GM21529 (cell line): Measurements from ENCODE around the gene MPZL3.

ENCODE experiments used
- ATAC-seq: cut with Tn5 transposase; IDR thresholded peaks from one replicate; pipeline ENCODE4 v1.9.1; 2021; ENCODE audit not compliant: unreplicated experiment

MPZL3 gene, protein sequence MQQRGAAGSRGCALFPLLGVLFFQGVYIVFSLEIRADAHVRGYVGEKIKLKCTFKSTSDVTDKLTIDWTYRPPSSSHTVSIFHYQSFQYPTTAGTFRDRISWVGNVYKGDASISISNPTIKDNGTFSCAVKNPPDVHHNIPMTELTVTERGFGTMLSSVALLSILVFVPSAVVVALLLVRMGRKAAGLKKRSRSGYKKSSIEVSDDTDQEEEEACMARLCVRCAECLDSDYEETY

DNA sequence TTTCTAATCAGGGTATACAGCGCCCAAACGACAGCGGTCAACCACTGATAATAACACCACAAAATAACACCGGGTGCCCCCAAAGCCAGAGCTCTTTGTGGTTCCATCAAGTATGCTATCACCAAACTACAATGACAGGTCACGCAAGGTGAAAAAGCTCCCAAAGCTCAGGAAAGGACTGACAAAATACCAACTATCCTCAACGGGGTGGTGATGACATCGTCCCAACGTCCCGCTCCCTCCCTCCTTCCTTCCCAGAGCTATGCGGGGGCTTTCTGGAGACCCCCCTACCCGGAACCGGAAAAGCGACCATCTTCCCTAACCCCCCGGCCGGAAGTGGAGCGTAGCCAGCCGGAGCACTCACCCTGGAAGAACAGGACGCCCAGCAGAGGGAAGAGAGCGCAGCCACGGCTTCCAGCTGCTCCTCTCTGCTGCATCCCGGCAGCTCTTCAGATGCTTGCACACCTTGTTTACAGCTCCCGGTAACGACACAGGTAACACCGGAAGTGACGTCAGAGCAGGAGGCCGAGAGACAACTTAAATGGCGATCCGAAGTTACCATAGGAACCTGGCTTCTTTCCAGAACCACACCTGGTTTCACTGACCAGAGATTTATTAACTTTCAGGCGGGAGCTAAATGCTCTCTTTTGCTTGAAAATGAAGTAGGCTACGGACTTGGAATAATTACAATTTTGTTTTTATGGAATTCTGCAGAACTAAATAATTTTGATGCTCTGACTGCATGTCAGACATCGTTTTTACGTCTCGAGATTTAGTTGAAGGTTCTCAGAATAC lies at the start of gene MPZL3:
MPZL3 (minus strand) TSS at position 508 of the 795 bp plus-strand sequence; CDS start at position 437, 71 bp downstream.
- ATAC-seq: peak; percentile 67

DNA sequence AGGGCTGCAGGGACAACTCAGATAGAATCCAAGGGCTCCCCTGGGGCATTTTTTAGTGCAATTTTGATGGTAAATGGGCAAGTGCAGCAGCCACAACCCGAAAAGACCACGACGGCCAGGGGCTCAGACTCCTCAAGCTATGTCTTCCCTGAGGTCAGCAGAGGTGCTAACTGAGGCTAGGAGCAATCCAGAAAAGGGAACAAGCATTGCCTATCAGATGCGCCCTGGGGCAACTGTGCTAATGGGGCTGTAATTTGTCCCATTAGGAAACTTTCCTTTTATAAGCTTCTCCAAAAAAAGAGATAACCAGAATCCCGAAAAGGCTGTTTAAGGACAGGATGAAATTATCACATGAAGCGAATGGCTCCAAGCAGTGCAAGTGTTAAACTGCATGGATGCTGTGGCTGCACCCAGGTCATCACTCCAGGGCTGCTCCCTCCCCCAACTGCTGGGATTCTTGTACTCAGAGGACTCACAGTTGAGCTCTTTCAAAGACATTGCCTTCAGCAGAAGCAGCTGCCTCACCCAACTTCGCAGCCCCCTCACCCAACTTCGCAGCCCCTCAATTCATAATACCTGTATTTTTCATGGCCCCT lies 49.5 kb upstream of the MPZL3 start:
- ATAC-seq: no peak

DNA sequence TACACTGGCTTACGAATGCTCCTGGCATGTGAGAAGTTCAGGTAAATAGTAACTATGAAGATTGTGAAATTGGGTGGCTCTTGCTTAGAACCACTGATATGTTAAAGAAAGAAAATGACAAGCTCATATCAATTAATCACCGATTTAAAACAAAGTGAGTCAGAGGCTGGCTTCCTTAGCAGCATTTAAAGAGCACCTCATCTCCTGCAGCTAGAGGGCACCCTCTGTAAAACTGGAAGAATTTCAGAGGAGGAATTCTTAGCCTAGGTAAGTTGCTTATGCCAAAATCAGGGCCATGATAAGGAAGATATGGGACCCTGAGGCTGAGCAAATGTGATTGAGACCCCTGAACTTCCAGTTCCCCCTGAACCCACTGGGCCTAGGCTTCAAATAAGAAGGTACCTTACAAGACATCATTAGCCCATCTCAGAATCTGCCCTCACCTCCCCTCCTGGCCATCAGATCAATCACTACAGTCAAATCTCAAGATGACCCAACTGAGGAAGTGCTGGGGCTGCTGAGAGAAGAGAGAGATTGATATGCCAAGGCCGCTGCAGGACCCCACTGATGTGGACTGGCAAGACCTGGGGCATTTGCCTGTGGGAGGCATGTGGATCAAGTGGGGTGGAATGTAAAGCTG lies 43.8 kb upstream of the MPZL3 start:
- no peak for ATAC-seq

DNA sequence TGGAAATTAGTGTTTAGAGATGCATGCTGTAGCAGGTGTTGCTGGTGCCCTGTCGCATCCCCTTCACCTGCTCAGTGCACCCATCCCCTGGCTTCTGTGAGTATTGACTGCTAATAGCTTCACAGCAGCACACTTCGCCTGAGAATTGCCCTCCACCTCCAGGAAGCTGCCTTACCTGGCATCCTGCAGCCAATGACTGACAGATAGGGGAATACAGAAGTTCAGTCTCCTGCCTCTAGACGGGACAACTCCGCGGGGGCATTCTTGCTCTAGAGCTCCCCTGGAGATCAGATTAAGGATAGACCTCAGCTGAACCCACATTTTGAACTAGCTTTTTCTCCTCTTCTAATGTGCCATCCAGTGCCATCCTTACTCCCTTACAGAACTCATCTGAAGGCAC lies 43.0 kb upstream of the MPZL3 start:
- ATAC-seq: no peak

DNA sequence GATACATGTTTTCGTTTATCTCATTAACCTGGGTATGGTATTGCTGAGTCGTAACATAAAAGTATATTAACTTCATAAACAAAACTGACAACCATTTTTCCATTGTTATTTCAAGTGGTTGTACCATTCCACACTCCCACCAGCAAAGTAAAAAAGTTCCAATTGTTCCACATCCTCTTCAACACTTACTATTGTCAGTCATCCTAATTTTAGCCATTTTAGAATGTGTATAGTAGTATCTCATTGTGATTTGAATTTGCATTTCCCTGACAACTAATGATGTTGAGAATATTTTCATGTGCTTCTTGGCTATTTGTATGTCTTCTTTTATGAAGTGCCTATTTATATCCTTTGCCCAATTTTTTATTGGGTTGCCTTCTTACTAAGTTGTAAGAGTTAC lies 41.9 kb upstream of the MPZL3 start:
- ATAC-seq: no peak

DNA sequence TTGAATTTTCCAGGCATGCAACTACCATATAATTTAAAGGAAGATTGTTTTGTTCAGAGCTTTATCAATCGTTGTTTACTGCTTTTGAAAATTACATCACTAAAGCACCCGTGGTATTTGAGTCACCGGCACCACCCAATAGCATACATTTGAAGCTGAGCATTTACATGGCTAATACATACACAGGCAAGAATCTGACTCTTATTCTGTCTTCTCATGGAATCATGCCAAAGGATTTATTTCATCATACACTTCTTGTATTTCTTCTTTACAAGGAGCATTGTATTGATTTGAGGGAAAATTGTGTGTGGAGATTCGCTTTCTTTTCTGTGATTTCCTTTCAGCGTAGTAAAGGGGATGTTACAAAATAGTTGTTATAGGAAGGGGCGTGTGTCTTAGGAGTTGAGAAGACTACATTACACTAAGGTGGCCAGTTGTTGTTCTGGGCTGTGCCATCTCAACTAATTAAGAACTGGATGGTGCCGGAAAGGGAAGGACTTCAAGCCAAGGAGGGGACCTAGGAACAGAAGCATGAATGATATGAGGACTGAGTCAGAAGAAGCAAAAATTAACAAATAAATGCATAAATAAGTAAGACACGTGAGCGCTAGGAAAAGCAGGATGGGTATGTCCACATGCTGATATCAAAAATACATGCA lies 39.4 kb upstream of the MPZL3 start:
- no peak for ATAC-seq

DNA sequence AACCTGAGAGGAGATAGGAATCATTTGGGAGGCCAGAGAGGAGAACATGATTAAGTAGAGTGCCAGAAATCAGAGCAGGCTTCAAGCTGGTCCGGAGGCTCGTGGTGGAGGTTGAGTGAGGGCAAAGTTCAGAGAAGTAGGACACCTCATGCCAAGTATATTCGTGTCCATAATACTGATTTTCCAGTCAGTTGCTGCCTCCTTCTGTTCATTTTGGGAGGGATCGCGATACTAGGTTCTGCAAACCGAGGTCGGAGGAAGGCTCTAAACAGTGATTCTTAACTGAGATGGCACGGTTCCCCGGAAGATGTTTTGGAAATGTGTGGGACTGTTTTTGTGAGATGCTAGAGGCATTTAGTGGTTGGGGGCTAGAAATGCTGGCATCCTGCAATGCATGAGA lies 38.8 kb upstream of the MPZL3 start:
- ATAC-seq: no peak

DNA sequence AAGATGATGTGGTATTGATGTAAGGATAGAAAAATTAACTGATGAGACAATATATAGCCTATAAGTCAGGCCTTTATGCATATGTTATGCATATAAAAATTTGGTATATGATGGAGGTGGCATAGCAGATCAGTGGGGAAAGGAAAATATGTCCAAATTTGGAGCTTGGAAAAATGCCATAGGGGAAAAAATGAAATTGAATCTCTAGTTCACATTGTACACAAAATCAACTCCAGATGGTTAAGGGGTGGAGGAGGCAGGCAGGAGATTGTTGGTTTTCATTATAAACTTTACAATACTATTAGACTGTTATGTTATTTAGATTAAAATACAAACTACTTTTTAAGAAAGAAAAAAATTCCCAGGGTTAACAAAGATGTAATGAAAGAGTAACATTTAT lies 37.2 kb upstream of the MPZL3 start:
- no peak for ATAC-seq

DNA sequence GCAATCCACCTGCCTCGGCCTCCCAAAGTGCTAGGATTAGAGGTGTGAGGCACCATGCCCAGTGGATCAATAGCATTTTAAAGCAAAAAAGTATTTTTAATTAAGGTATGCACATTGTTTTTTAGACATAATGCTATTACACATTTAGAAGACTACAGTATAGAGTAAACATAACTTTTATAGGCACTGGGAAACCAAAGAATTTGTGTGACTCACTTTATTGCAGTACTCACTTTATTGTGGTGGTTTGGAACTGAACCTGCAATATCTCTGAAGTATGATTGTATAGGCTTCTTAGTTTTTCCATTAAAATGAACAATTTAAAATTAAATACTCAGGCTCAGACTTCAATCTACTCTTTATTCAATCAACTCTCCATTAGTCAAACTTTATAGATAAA lies 34.8 kb upstream of the MPZL3 start:
- ATAC-seq: no peak

DNA sequence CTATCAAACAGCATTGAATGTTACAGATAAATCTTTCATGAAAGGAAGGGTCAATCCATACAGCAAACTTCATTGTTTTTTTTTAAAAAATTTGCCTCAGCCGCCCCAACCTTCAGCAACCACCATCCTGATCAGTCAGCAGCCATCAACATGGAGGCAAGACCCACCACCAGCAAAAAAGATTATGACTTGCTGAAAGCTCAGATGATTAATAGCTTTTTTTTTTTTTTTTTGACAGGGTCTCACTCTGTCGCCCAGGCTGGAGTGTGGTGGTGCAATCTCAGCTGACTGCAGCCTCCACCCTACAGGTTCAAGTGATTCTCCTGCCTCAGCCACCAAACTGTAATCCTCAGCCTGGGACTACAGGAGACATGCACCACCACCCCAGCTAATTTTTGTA lies 34.4 kb upstream of the MPZL3 start:
- no peak for ATAC-seq

DNA sequence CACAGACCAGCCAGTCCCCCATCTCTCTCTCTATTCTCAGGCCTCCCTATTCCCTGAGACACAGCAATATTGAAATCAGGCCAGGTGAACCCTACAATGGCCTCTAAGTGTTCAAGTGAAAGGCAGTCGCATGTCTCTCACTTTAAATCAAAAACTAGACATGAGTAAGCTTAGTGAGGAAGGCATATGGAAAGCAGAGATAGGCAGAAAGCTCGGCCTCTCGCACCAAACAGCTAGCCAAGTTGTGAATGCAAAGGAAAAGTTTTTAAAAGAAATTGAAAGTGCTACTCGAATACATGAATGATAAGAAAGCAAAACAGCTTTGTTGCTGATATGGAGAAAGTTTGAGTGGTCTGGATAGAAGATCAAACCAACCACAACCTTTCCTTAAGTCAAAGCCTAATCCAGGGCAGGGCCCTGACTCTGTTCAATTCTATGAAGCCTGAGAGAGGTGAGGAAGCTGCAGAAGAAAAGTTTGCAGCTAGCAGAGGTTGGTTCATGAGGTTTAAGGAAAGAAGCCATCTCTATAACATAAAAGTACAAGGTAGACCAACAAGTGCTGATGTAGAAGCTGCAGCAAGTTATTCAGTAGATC lies 31.7 kb upstream of the MPZL3 start:
- no peak for ATAC-seq

DNA sequence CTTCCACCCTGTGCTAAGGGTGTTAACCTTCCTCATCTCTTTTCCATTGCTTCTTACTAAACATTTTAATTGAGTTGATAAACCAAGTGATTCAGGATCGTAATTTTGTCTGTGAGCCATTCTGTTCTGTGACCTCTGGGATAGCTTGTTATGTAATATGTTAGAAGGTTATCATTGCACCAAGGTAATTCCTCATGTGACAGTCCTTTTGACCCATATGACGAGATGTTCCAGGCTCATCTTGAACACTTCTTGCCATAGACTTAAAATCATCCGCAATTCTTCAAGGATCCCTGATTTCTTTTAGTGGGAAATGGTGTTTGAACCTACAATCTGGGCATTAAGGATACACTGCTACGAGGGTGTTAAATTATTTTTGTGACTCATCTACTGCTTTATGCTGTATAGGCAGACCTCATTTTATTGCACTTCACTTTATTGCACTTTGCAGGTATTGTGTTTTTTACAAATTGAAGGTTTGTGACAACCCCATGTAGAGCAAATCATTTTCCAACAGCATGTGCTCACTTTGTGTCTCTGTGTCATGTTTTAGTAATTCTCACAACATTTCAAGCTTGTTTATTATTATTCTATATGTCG lies 31.0 kb upstream of the MPZL3 start:
- ATAC-seq: no peak

DNA sequence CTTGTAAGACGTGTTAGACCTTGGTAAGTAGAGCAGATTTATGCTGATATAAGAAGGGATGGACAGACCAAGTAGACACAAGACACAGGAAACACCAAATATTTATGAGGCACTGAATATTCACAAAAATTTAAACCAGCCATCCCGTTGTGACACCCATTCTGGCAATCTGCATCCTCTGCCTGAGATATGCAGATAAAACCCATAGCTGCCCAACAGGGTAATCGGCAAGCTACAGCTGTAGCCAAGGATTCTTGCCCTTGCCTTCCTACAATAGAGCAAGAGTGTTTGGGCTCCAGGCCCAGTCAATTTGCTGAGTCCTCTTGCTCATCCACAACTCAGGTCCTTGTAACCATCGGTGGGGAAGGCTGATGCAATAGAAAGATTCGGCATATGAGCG lies 30.4 kb upstream of the MPZL3 start:
- no peak for ATAC-seq

DNA sequence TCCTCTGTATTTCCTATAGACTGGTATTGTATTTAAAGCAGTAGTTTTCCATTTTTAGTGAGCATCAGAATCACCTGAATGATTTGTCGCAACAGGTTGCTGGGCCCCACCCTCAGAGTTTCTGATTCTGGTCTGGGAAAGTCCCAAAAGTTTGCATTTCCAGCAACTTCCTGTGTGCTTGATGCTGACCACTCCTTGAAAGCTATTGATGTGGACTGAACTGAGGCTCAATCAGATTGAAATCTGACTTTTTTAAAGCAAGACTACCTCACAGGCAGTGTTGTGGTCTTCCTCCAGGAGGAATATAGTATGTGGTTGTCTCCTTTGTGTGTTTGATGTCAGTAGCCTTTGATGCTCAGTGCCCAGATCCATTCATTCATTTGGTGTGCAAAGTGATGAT lies 29.1 kb upstream of the MPZL3 start:
- ATAC-seq: no peak

DNA sequence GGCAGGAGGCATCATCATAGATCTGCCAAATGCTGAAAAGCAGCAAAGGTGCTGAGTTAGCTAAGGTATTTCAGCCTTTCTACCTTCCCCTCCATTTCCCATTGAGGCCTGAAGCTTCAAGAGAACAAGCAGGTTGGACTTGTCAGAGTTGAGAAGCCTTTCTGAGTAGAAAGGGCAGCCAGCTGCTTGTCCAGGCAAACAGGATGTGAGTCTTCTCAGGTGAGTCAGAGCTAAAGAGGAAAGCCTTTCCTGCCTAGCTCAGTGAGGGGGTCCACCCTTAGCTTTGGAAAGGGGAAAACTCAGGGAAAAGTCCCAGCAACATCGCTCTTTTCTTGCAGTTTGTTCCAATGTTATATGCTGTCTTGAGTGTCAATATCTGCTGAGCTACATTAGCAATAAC lies 25.1 kb upstream of the MPZL3 start:
- no peak for ATAC-seq

DNA sequence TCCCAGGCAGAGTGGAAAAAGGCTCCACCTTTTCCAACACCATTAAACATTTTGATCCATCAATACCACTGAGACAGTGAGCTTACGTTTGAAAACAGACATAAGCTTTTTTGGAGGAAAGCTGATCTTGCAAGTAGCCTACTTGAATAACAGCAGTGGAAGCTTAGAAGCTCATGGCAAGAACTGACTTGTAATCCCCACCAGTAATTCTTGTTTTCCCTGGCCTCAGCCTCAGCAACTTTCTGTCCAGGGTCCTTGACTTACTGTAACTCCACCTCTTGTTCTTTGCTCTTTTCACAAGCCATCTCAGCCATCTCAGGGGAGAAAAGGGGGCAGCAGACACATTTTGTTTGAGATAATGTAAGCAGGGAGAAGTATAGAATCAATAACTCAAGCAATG lies 24.3 kb upstream of the MPZL3 start:
- no peak for ATAC-seq

DNA sequence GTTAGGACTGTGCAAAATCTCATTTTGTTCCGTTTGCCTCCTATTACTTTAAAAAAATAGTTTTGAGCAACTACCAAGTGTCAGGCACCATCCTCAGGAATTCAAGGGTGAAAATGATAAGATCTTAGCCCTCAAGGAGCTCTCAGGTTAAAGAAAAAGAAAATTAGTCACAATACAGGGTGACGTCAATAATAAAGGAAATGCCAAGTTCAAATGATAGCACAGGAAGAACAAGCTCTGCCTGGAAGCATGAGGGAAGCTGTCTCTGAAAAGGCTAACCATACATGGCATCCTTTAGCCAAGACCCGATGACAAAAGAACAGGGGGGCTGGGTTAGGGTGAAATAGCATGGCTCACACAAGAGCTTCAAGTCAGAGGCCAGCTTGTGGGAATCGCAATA lies 23.0 kb upstream of the MPZL3 start:
- no peak for ATAC-seq

DNA sequence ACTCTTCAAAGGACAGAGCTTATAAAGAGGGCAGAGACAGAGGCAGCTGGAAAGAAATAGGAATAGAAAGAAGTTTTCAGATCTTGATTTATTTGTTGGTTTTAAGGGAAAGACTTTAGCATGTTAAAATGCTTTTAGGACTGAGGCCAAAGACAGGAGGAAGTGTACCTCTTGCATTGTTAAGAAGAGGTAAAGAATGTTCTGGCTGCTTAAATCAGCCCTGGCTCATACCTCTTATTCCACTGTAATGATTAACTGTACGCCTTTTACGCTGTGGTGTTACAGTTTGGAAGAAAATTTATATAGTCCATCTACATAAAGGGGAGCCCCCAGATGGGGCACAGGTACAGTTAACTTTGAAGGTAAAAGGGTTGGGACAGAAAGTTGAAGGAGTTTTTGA lies 22.0 kb upstream of the MPZL3 start:
- no peak for ATAC-seq

DNA sequence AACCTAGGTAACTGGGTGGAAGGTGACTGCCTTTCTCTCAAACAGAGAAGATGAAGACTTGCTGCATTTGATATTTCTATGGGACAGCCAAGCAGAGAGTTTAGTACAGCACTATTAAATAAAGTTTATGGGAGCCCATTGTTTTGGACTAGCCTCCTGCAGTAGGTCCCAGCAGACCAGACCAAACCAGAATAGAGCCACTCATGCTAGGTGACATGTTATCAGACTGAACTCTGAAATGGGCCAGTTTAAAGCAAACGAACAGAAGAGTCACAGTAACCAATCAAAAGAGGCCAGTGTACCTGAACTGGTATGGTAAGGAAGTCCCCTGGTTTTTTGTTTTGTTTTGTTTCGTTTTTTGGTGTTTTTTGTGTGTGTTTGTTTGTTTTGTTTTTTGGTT lies 19.8 kb upstream of the MPZL3 start:
- no peak for ATAC-seq

DNA sequence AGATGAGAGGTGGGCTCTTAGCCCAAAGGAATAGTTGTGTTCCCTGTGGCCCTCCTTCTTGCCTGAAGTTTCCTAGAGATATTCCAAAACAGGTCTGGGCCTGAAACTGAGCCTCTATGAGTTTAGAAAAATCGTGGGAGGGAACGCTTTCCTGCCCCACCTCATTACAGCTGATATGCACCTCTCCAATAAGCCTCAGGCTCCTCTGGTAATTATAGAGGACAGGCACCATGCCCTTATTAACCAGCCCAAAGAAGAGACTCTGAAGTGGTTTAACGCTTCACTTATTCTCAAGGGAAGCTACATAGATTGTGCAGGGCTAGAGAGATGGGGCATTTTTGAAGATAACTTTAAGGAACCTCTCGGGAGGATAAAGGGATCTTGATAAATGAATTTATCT lies 15.3 kb upstream of the MPZL3 start:
- no peak for ATAC-seq

DNA sequence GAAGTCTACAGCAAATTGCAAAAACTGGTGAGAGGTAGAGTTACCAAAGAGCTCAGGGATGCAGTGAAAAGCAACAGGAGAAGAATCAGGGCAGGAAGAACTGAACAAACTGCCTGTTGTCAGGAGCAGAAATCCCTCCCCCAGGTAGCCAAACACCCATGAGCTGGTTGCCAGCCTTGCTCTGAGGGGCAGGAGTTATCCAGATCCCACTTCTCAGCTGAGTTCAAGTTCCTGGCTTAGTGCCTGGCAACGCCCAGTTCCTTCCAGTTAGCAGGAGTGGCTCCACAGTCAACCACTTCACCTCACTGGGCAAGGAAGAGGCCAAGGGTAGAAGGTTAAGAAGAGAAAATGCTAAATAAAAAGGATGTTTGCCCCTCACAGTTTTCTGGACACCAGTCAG lies 13.8 kb upstream of the MPZL3 start:
- ATAC-seq: no peak
